Right forelimb (tissue), 1 donor: ENCODE results near the gene MRPL2.
"Not testable (repeated sequence)": the region's sequence is repeated elsewhere in the genome, so short reads cannot be mapped to it uniquely, and the experiment has no call there.

Source experiments
- DNase-seq: peaks from one replicate; pipeline ENCODE4 v3.0.0-alpha.2; 2018

Gene MRPL2

GRCh38 chr6:43081922-43082321 lies 22.7 kb upstream of the MRPL2 start:
- DNase-seq = not testable (repeated sequence)

- peak; percentile 9 for DNase-seq
Observed at GRCh38 chr6:43081043-43081442, 21.8 kb upstream of the MRPL2 start.

GRCh38 chr6:43078691-43079090 lies 19.5 kb upstream of the MRPL2 start:
- peak; percentile 32 for DNase-seq

GRCh38 chr6:43077981-43078511 lies 18.8 kb upstream of the MRPL2 start:
- DNase-seq = peak; percentile 43

- DNase-seq = no peak
Observed at GRCh38 chr6:43077333-43077809, 18.1 kb upstream of the MRPL2 start.

GRCh38 chr6:43076464-43077332 lies 17.5 kb upstream of the MRPL2 start:
- DNase-seq = peak; percentile 65

GRCh38 chr6:43075670-43076463 lies 16.6 kb upstream of the MRPL2 start, which contains the start of gene PTK7:
PTK7 (plus strand) TSS chr6:43076314; CDS start chr6:43076489, 175 bp downstream.
- DNase-seq = peak; percentile 92

- no peak for DNase-seq
Observed at GRCh38 chr6:43074847-43075669, 15.8 kb upstream of the MRPL2 start.

- DNase-seq = no peak
Observed at GRCh38 chr6:43070028-43070632, 10.9 kb upstream of the MRPL2 start.

GRCh38 chr6:43062818-43063217 lies 3.6 kb upstream of the MRPL2 start:
- DNase-seq = no peak

- DNase-seq = no peak
Observed at GRCh38 chr6:43061861-43062260, 2.6 kb upstream of the MRPL2 start.

- no peak for DNase-seq
Observed at GRCh38 chr6:43060755-43061633, 1.8 kb upstream of the MRPL2 start.

GRCh38 chr6:43060034-43060754 lies 960 bp upstream of the MRPL2 start:
- DNase-seq = no peak

GRCh38 chr6:43058531-43058930 lies 703 bp downstream of the MRPL2 start:
- DNase-seq = no peak

GRCh38 chr6:43055966-43056365 lies 3.3 kb downstream of the MRPL2 start:
- DNase-seq = no peak

GRCh38 chr6:43054206-43054943 lies 4.9 kb downstream of the MRPL2 start:
- DNase-seq = no peak

GRCh38 chr6:43053545-43054205 lies 5.6 kb downstream of the MRPL2 start, which contains the start of gene CUL7:
CUL7 (minus strand) TSS chr6:43053851; CDS start chr6:43052788, 1,063 bp downstream.
- peak; percentile 97 for DNase-seq

- no peak for DNase-seq
Observed at GRCh38 chr6:43052842-43053544, 6.2 kb downstream of the MRPL2 start.
